Measurements from ENCODE around the gene HAO1. TPM values are rescaled to one million over a fixed set of nuclear protein-coding genes. Genes with fewer than 3 reads are reported as not detected.
A peak's percentile ranks its signal among the peaks of the same experiment; 100 is the strongest.

HAO1 gene
- total and polyA plus RNA-seq, 12 donors = 0.07 TPM; not detected in 11

DNA sequence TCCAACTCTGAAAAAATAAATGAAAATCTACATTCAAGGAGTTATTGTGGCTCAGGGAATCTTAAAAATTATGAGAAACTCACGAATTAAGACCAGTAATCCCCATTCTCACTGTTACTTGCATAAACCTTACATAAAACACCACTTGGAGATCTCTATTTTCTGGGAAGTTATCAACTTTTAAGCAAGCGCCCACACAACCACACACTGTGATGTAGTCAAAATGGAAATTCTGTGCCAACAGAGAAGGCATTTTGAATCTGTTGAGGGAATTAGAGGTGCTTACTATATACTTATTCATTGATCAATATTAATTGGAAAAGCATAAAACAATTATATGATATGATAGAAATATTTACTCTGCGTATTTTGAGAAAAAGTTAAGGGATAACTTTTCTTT is 58.7 kb downstream of the HAO1 start:
- WGBS, 4 donors = 67 to 72% (median 71%) methylated on average over 3 of the region's 3 CpGs
- Histone ChIP-seq H3K36me3 (replicated peaks in 1 of 2) (no peaks in the 10 kb centered on the region), H3K27ac (no peak overlapping the region), H3K27me3 (no peaks in the 10 kb centered on the region), H3K4me3 (no peak overlapping the region), H3K4me1 (replicated peaks in 1 of 2) (no peaks in the 10 kb centered on the region), H3K9me3 (replicated peaks in 1 of 3) (no peaks in the 10 kb centered on the region)
- intact Hi-C loops (cut with DNase I) = no loop called here
- TF ChIP-seq, protein P1, sequence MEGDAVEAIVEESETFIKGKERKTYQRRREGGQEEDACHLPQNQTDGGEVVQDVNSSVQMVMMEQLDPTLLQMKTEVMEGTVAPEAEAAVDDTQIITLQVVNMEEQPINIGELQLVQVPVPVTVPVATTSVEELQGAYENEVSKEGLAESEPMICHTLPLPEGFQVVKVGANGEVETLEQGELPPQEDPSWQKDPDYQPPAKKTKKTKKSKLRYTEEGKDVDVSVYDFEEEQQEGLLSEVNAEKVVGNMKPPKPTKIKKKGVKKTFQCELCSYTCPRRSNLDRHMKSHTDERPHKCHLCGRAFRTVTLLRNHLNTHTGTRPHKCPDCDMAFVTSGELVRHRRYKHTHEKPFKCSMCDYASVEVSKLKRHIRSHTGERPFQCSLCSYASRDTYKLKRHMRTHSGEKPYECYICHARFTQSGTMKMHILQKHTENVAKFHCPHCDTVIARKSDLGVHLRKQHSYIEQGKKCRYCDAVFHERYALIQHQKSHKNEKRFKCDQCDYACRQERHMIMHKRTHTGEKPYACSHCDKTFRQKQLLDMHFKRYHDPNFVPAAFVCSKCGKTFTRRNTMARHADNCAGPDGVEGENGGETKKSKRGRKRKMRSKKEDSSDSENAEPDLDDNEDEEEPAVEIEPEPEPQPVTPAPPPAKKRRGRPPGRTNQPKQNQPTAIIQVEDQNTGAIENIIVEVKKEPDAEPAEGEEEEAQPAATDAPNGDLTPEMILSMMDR (IDR thresholded peaks at IDR 0.05) = no peak
- no peak for DNase-seq

DNA sequence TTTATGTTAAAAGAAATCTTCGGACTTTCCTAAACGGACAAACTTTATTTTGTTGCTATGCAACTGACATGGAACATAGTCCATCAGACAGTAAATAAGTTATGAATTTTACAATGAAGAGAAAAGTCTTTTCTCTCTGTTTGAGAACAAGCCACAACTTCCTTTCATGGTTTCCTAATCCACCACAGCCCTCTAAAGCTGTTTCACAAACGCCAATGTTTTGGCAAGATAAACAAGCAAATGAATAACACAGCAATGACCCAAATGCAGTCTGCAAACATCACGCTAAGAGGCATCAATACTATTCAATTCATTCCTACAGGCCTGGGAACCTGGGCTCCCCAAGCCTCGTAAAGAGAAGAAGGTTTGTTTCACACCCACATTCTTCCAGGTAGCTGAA is 60.4 kb downstream of the HAO1 start:
- DNase-seq = no peak
- TF ChIP-seq POLR2A (IDR thresholded peaks at IDR 0.05) = no peak
- intact Hi-C loops (cut with DNase I) = no loop called here
- Histone ChIP-seq H3K27ac (no peak overlapping the region), H3K36me3 (replicated peaks in 1 of 2) (no peaks in the 10 kb centered on the region), H3K9me3 (replicated peaks in 1 of 3) (no peaks in the 10 kb centered on the region), H3K4me1 (replicated peaks in 1 of 2) (no peaks in the 10 kb centered on the region), H3K27me3 (no peaks in the 10 kb centered on the region), H3K4me3 (no peak overlapping the region)
- 46 to 50% (median 48%) methylated on average over 5 of the region's 5 CpGs for WGBS, 4 donors

DNA sequence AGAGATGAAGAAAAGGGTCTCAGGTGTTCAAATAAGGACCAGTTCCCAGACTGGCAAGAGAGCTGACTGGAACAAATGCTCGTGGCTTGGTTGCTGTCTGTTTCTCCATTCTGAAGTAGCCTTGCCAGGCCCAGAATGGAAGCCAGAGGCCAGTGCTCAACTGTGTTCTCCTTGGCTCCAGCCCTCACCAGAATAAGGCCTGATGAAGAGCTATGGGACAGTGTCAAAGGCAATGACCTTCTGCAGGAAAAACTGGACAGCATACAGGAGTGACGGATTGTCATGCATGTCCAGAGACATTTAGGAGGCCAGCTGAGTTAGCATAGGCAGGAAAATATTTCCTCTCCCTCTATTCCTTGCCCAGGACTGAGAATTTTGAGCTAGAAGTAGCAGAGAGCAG is 72.2 kb downstream of the HAO1 start:
- no peak for DNase-seq
- H3K27me3 ChIP-seq = no peaks in the 10 kb centered on the region
- intact Hi-C loops (cut with DNase I) = loop anchor here in 1 of 2 donors (10.0 kb wide), 1 partner anchor 1043 kb away; no protein-coding TSS in a partner anchor
- H3K4me3 ChIP-seq = no peak overlapping the region
- WGBS, 4 donors = 38 to 82% (median 64%) methylated on average over 2 of the region's 2 CpGs
- no peak overlapping the region for H3K27ac ChIP-seq
- H3K4me1 ChIP-seq (replicated peaks in 1 of 2) = no peaks in the 10 kb centered on the region
- no peak for TF ChIP-seq POLR2A (IDR thresholded peaks at IDR 0.05)
- TF ChIP-seq, protein P1 (IDR thresholded peaks at IDR 0.05) = no peak
- H3K9me3 ChIP-seq (replicated peaks in 1 of 3) = no peaks in the 10 kb centered on the region
- no peaks in the 10 kb centered on the region for H3K36me3 ChIP-seq (replicated peaks in 1 of 2)

DNA sequence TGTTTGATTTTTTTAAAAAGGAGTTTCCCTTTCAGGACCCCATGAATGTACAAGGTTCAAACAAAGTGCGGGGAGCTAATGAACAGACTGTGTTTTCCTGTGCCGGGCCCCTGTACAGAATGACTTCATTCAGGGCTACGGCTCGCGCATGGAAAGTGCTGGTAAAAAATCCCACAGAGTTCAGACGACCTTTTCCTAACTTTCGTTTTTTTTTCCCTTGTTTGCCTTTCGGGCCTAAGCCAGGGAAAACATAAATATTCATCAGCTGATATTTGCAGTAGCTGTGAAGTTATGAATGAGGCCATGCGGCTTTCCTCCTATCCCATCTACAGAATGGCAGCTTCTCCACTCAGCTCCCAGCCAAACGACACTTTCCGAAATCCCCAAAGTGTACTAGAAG is 74.0 kb downstream of the HAO1 start:
- 48 to 59% (median 57%) methylated on average over 11 of the region's 11 CpGs for WGBS, 4 donors
- no peak for DNase-seq
- no peaks in the 10 kb centered on the region for H3K4me1 ChIP-seq (replicated peaks in 1 of 2)
- TF ChIP-seq POLR2A (IDR thresholded peaks at IDR 0.05) = no peak
- TF ChIP-seq, protein P1 (IDR thresholded peaks at IDR 0.05) = no peak
- H3K4me3 ChIP-seq = no peak overlapping the region
- no peaks in the 10 kb centered on the region for H3K27me3 ChIP-seq
- no peak overlapping the region for H3K27ac ChIP-seq
- intact Hi-C loops (cut with DNase I) = loop anchor here in 1 of 2 donors (10.0 kb wide), 1 partner anchor 1041 kb away; no protein-coding TSS in a partner anchor
- no peaks in the 10 kb centered on the region for H3K36me3 ChIP-seq (replicated peaks in 1 of 2)
- H3K9me3 ChIP-seq (replicated peaks in 1 of 3) = no peaks in the 10 kb centered on the region

DNA sequence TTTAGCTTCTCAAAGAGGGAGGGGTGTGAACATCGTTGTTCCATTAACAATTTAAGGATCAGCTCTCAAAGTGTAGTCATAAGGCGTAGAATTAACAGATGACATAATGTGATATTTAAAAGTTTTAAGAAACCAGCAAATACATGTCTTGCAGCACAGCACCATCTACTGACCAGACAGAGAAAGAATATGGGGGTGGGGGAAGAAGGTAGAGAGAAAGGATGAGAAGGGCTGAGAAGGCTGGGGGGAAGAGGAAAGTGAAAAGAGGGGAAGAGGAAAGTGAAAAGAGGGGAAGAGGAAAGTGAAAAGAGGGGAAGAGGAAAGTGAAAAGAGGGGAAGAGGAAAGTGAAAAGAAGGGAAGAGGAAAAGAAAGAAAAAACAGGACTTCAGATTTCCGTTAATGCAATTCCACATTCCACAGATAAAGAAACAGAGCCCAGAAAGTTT is 80.9 kb downstream of the HAO1 start:
- Histone ChIP-seq H3K36me3 (replicated peaks in 1 of 2) (no peaks in the 10 kb centered on the region), H3K27ac (no peak overlapping the region), H3K4me3 (no peak overlapping the region), H3K4me1 (replicated peaks in 1 of 2) (no peaks in the 10 kb centered on the region), H3K9me3 (replicated peaks in 1 of 3) (no peaks in the 10 kb centered on the region), H3K27me3 (no peaks in the 10 kb centered on the region)
- intact Hi-C loops (cut with DNase I) = no loop called here
- DNase-seq = peak in 6 of 7 donors; percentile 15 to 54 (median 31)
- TF ChIP-seq, protein P1 (IDR thresholded peaks at IDR 0.05) = peak; percentile 45 to 79 (median 56)
- TF ChIP-seq POLR2A (IDR thresholded peaks at IDR 0.05) = no peak
- 12 to 20% (median 17%) methylated on average over 3 of the region's 3 CpGs for WGBS, 4 donors

Data from adrenal gland (tissue), 12 donors.